Activated T-helper 1 cell treated with Interleukin-2 at 50 U/mL for 16 hours (primary cell): Measurements from ENCODE around the gene MMP19.
"Not testable (repeated sequence)": the region's sequence is repeated elsewhere in the genome, so short reads cannot be mapped to it uniquely, and the experiment has no call there.

Experiments used
- DNase-seq: peaks from one replicate; pipeline ENCODE4 v3.0.0-alpha.2; 2020; ENCODE audit warnings: low read depth

MMP19 gene

GRCh38 chr12:55843431-55843830 is 695 bp upstream of the MMP19 start:
- no peak for DNase-seq

DNA sequence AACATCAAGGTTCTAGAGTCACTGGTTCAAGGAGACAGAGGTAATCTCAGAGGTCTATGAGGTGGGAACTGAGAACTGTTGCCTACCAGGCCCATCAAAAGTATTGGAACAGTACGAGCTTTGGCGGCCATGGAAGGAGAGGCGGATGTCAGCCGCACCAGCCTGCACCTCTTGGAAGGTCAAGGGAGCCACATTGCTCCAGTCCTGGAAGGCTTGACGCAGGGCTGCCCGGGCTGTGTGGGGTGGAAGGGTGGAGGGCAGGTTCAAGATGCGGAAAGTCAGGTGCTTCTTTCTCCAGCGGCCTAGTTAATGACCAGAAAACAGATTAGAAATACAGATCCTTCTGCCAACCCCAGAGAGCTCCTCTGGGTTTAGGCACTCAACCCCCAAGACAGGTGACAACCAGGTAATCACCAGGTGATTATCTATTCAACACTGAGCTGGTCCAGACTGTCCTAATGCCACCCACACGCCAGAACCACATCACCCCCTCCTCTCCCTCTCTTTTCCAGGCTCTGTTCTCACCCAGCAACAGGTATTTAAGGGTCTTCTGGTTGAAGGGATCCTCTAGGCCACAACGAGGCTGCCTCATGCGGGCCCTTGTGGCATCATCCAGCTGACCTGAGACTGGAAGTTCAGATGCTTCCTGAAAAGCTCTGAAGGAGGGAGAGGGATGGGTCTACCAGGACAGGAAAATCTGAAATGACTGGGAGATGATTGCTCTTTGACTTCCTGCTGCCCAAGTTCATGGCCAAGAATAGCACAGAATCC is 2.0 kb downstream of the MMP19 start:
- DNase-seq = no peak

GRCh38 chr12:55839345-55840140 is 3.2 kb downstream of the MMP19 start:
- no peak for DNase-seq

- DNase-seq = no peak
Observed at GRCh38 chr12:55838361-55838760, 4.4 kb downstream of the MMP19 start.

DNA sequence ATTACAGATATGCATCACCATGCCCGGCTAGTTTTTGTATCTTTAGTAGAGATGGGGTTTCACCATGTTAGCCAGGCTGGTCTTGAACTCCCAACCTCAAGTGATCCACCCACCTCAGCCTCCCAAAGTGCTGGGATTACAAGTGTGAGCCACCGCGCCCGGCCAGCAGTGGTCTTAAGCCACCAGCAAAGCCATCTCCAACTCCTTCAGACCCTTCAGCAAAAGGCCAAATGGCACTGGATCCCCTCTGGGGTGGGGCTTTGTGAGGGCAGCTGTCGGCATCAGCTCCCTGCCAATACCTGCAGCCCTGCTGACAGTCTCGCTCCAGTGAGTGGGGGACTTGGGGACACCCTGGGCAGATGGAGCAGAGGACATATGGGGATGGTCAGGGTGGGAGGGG is 8.3 kb downstream of the MMP19 start:
- DNase-seq = not testable (repeated sequence)

- no peak for DNase-seq
Observed at GRCh38 chr12:55833056-55833455, 9.7 kb downstream of the MMP19 start.

DNA sequence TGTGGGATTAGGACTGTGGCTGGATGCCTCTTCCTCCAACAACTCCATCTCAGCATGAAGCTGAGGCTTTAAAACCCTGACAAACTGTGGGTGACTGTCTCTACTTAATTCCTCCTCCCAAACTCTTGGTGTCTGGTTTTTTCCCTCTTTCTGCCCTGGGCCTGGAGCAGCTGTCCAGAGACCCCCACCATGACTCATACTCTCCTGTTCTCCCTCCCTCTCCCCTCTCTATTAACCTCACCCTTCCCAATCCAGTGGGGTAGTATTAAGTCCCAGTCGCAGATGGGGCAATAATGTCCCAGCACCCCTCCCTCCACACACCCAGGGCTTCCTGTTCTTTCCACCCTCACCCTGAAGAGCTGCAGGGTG is 11.3 kb downstream of the MMP19 start:
- DNase-seq = no peak

DNA sequence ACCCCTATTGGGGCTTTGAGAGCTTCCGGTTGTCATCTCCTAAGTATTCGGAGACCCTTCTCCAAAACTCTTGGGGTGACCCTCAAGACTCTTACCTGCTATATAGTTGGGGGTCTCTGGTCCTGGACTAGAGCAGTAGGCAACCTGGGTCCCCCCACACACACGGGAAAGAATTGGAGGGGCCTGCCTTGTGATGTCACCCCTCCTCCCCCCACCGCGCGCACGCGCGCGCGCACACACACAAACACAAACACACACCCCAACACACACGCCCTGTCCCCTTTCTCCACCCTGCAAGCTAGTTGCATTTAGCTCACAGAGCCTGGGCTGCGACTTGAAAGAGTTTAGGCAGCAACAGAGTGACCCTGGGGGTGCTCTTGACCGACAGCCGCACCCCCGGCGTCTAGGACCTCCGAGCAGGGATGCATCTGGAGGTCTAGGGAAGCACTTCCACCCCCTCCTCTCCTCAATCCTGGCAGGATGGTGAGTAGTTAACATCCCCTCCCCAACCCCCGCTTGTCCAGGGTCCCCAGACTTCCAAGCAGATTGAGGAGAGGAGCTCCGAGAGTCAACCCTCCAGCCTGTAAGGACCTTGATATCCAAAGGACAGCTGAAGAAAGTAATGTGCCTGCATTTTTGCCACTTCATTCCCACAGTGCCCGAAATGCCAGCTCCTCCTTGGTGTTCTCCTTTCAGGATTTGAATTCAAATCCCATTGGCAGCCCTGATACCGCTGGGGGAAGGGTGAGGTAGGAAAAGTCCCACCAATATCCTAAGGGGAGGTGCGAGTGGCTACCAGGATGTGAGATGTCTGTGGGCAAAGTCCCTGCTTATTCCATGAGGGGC is 11.9 kb downstream of the MMP19 start:
- DNase-seq = peak; percentile 27

DNA sequence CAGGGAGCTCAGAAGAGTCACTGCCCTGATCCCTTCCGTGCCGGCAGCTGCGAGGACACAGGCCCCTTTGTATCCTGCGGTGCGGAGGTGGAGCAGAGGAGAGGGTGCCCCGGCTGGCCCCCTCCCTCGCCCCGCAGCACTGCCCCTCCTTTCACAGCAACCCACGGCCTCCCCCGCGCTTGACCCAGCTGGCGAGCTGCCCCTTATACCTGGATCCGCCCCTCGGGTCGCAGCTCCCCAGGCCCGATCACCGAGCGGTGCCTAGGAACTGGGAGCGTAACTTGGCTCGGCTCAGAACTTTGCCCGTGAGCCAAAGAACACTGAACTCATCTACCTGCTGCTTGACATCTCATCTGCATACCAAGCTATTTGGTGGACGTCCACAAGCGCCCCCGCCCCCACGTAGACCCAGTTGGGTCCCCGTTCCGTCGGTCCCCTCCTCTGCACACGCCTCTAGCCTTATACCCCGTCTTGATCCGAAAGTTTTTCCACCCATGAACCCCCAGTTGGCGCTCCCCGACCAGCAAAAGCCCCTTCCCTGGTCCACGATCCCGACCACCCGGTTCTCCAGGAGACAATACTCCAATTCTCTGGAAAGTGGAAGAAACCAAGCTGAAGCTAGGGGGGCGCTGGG is 12.7 kb downstream of the MMP19 start:
- DNase-seq = peak; percentile 7

DNA sequence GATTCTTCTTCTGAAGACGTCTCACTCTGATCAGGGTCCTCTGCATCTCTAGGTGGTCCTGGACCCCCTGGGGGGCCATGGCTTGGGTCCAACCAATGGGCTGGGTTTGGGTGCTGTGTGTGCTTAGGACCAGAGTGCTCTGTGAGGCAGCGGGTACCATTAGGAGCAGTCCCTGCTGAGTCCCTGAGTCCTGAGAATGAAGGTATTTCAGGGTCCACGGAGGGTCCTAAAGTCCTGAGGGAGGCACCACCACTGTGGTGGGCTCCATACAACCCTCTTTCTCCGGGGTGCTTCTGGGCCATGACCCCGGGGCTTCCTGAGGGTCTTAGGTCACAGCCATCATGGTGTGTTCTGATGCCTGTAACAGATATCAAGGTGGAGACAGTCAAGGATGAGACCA is 14.4 kb downstream of the MMP19 start:
- DNase-seq = no peak

GRCh38 chr12:55827806-55828205 is 14.9 kb downstream of the MMP19 start:
- no peak for DNase-seq

GRCh38 chr12:55824726-55825125 is 18.0 kb downstream of the MMP19 start:
- no peak for DNase-seq

DNA sequence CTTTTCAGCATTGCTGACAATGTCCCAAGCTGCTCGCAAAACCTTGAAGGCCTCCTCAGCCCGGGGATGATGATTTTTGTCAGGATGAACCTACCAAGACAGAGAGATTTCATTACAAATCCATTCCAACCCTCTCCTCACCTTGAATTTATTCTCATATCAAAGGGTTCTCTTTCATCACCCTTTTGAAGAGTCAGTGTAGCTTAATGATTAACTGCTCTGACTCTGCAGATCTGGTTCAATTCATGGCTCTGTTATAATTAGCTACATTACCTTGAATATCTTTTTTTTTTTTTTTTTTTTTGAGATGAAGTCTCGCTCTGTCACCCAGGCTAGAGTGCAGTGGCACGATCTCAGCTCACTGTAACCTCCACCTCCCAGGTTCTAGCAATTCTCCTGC is 19.3 kb downstream of the MMP19 start:
- DNase-seq = no peak

GRCh38 chr12:55822228-55822627 is 20.5 kb downstream of the MMP19 start:
- no peak for DNase-seq

DNA sequence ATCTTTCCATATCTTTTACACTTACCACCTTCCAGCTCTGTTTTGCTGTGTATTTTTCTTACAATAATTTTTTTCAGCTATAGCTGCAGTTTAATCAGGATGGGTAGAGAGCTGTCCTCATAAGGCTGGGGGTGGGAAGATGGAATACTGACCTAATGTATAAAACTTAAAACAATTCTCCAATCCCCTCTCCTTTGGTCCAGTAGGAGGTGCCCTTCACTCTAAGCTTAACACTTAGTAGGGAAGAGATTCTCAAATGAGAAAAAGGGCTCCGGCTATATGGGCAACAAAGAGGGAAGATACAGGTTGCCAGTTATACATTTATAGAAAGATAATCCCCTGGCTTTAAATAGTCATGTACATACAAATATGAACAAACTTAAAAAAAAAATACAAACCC is 22.1 kb downstream of the MMP19 start:
- DNase-seq = no peak

DNA sequence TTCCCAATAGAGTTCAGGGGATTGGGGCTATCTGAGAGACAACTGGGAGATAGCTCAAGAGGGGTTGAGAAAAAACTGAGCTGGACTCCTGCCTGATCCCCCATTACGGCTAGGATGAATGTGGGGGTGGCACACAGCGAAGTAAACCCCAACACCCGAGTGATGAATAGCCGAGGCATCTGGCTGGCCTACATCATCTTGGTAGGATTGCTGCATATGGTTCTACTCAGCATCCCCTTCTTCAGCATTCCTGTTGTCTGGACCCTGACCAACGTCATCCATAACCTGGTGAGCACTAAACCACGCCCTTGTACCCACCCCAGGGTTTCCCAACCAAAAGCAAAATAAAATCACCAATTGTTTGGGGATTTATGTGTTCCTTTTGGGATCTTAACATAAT is 23.9 kb downstream of the MMP19 start:
- DNase-seq = no peak

DNA sequence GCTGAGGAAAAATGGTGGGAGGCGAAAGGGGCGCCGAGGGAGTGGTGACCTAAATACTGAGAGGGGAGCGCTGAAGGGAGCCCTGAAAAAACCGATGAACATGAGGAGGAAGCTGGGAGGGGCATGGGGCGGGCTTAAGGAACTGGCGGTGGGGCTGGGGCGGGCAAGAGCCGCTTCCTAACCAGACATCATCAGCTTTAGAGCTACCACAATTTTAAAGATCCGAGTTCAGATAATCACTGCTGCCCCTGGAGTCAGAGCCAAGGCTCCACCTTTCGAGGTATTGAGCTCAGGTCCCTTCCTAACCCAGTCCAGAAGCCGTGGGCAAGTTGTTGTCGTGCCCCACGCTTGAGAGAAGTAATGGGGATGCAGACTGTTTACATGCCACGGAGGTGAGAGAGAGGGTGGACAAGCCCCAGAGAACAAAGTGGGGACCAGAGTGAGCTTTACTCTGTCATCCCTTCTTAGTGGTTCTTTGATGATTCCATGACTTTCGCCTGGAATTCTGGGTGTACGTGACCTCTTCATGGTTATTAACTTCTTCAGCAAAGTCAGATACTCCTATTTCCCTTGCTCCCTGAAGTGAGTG is 24.5 kb downstream of the MMP19 start:
- DNase-seq = no peak

DNA sequence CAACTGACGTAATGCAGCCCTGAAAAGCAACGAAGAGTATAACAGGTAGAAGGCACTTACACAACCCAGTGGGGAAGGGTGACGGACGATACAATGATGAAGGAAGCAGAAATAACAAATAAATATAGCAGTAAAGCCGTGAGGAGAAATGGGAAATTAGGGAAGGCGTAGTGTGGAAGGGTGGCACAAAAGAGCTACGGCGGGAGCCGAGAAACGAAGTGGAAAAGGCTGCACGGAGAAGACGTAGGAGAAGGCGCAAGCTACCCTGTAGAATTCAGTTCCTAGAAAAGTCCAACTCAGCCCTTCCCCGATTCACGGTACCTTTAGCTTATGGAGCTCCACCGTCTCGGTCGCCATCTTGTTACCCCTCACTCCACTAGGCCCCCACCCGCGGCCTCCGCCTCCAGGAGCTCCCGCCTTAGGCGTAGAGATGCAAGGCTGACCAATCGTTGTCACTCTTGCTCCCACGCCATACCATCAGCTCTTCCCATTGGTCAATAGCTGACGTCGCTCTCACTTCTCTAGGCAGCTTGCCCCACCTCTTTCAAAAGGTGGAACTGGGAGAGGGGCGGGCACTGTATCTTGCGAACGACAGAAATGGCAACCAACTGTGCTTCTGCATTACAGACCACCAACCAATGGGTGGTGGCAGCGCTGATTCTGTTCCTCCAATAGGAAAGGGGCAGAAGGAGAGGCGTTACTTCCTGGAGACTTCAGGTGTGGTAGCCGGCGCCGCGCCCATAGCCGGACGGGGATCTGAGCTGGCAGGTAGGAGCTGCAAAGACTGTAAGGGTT is 25.2 kb downstream of the MMP19 start, which contains the start of the genes ORMDL2 and SARNP:
TSS of gene ORMDL2 (plus strand) at position 697 of the 795 bp plus-strand sequence. CDS start 959 bp downstream, outside the sequence.
TSS of gene SARNP (minus strand) at position 380 of the 795 bp plus-strand sequence. CDS start at position 357, 23 bp downstream.
- DNase-seq = peak; percentile 91

DNA sequence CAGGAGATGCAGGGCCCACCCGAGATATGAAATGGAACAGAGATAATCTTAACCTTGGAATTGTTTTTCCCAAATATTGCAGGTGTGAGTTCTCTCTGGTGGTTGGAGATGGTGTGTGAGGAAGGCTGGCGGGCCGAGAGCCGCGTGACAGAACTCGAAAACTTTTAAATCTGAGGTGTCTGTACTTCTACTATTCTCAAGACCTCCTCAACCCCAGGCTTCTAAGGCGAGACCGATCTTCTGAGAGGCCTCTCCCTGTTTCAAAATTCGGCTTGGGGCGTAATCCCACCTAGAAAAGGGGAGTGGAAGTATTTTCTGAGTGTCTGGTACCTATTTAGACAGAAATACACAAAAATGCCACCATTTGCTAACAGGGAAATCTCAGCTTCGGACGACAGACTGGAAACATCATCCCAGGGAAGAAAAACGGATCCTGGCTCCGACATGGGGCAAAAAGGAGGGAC is 25.8 kb downstream of the MMP19 start:
- DNase-seq = no peak

GRCh38 chr12:55815473-55815872 is 27.3 kb downstream of the MMP19 start:
- no peak for DNase-seq

- no peak for DNase-seq
Observed at GRCh38 chr12:55814257-55814656, 28.5 kb downstream of the MMP19 start.
